SK-N-MC (cell line): ENCODE data around the gene TRIM6.

Experiments
- EZH2 ChIP-seq: fragments of 200-600 bp; sonication (generic); IDR thresholded peaks from one replicate; pipeline ENCODE4 v1.6.1; 2017; ENCODE audit warnings: antibody characterized with exemption
- POLR2AphosphoS5 ChIP-seq: IDR thresholded peaks from 2 replicates; pipeline ENCODE4 v1.6.1; 2012; ENCODE audit warnings: mild to moderate bottlenecking, low read depth, low read length, borderline replicate concordance

DNA sequence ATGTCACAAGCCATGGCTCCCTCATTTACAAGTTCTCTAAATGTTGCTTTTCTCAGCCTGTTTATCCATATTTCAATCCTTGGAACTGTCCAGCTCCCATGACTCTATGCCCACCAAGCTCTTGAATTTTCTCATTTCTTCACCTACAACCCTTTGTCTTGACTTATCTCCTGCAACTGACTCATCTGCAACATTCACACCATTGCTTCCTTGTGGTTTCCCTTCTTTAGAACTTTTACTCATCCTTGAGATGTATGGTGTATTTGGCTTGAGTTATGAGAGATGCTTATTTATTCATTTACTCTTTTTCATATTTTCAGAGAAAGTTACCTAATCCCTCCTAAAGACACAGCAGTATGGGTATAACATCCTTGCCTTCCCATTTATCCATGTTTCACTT, 47.1 kb downstream of the TRIM6 start:
- no peak for TF ChIP-seq POLR2AphosphoS5
- TF ChIP-seq EZH2: no peak
